Sigmoid colon (tissue), 7 donors: ENCODE results near the gene CADM2. TPM values are rescaled to one million over a fixed set of nuclear protein-coding genes. Genes with fewer than 3 reads are reported as not detected.
"Not testable (repeated sequence)": the region's sequence is repeated elsewhere in the genome, so short reads cannot be mapped to it uniquely, and the experiment has no call there.

Source experiments
- DNase-seq: peaks from one replicate; pipeline ENCODE4 v3.0.0-alpha.2; 2019
- H3K27ac ChIP-seq, 4 donors: fragments of 200-600 bp; sonication (generic); one replicate each; pipeline ENCODE4 v1.5.1; 2016 to 2019; ENCODE audit warnings: mild to moderate bottlenecking in 1 of 4
- H3K27me3 ChIP-seq, 3 donors: fragments of 200-600 bp; sonication (generic); one replicate each; pipeline ENCODE4 v1.5.1; 2019; ENCODE audit warnings: mild to moderate bottlenecking in 1 of 3
- H3K36me3 ChIP-seq, 4 donors: fragments of 200-600 bp; sonication (generic); one replicate each; pipeline ENCODE4 v1.5.1; 2016 to 2019
- H3K4me1 ChIP-seq, 4 donors: fragments of 200-600 bp; sonication (generic); one replicate each; pipeline ENCODE4 v1.5.1; 2017 to 2019
- H3K4me3 ChIP-seq, 4 donors: fragments of 200-600 bp; sonication (generic); one replicate each; pipeline ENCODE4 v1.5.1; 2017 to 2019; ENCODE audit warnings: mild to moderate bottlenecking in 2 of 4, moderate library complexity in 1 of 4
- H3K9me3 ChIP-seq, 4 donors: fragments of 200-600 bp in 3 of 4; sonication (generic) in 3 of 4; one replicate each; pipeline versions ENCODE4 v1.5.1 to v1.6.1; 2013 to 2019
- EP300 ChIP-seq, 4 donors: sonication (generic); formaldehyde crosslinking; IDR thresholded peaks; one replicate each; pipeline ENCODE4 v1.6.1; 2017; ENCODE audit warnings: antibody characterized with exemption in 4 of 4
- POLR2A ChIP-seq, 2 donors: fragments of 450-650 bp; IDR thresholded peaks; one replicate each; pipeline ENCODE4 v1.6.1; 2016; ENCODE audit warnings: antibody characterized with exemption in 2 of 2, mild to moderate bottlenecking in 2 of 2, moderate library complexity in 2 of 2
- POLR2AphosphoS5 ChIP-seq, 4 donors: sonication (generic); formaldehyde crosslinking; IDR thresholded peaks; one replicate each; pipeline ENCODE4 v1.6.1; 2017; ENCODE audit warnings: antibody characterized with exemption in 4 of 4
- WGBS, 2 donors: extraction: QIAGEN DNeasy Blood & Tissue Kit; methylation state at CpG; one replicate each; pipeline ENCODE4 v1.1.7; 2013; 5-methylcytosine and 5-hydroxymethylcytosine counted together
- intact Hi-C: fragments of 100-400 bp; cut with DNase I; formaldehyde crosslinking; loops from one replicate; pipeline ENCODE4 v1.15.1; 2023
- polyA plus RNA-seq, 3 donors: library from polyadenylated mRNA; stranded (reverse); fragments of 200-250 nt; gene quantifications; one replicate each; pipeline ENCODE4 v1.2.3, GENCODE V29; 2013
- total RNA-seq, 4 donors: library from RNA; depleted of rRNA; stranded (reverse); fragments of >200 nt; gene quantifications; one replicate each; pipeline ENCODE4 v1.1.0, GENCODE V29; 2016
- TF ChIP-seq, protein P1 (sequence below), 4 experiments: fragments of 450-650 bp in 3 of 4; fragments of 200-600 bp in 1 of 4; IDR thresholded peaks; one replicate each; pipeline ENCODE4 v1.5.1; 2016 to 2019; ENCODE audit warnings: antibody characterized with exemption in 4 of 4, mild to moderate bottlenecking in 3 of 4, moderate library complexity in 2 of 4
- donor health status: healthy with polysubstance abuse.
- donor health status: Bipolar disorder and iron deficiency.
- donor health status: healthy.

CADM2 gene
- total and polyA plus RNA-seq, 7 donors = 0.46 to 22.8 (median 12.8) TPM

DNA sequence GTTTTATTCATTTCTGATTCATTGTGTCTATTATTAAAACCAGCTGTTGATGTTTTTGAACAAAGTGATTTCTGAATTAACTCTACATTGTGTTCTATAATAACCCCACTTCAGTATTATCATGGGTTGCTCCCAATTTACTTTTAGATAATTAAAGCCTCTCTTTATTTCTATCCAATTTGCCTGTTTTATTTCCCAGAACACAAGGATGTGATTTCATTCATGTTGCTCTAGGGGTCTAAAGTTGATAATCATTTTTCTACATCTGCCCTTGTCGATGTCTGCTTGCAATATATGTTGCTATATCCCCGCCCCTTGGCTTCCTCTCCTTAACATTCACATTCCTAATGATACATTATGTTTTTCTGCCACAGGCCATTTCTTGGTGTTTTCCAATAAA, 747.3 kb downstream of the CADM2 start:
- no peaks in the 10 kb centered on the region for H3K36me3 ChIP-seq
- no peaks in the 10 kb centered on the region for H3K9me3 ChIP-seq
- intact Hi-C loops = no loop called here
- H3K27me3 ChIP-seq = no peaks in the 10 kb centered on the region
- TF ChIP-seq, protein P1, sequence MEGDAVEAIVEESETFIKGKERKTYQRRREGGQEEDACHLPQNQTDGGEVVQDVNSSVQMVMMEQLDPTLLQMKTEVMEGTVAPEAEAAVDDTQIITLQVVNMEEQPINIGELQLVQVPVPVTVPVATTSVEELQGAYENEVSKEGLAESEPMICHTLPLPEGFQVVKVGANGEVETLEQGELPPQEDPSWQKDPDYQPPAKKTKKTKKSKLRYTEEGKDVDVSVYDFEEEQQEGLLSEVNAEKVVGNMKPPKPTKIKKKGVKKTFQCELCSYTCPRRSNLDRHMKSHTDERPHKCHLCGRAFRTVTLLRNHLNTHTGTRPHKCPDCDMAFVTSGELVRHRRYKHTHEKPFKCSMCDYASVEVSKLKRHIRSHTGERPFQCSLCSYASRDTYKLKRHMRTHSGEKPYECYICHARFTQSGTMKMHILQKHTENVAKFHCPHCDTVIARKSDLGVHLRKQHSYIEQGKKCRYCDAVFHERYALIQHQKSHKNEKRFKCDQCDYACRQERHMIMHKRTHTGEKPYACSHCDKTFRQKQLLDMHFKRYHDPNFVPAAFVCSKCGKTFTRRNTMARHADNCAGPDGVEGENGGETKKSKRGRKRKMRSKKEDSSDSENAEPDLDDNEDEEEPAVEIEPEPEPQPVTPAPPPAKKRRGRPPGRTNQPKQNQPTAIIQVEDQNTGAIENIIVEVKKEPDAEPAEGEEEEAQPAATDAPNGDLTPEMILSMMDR (IDR thresholded peaks at IDR 0.05) = no peak
- TF ChIP-seq POLR2AphosphoS5 (IDR thresholded peaks at IDR 0.05) (no peak), EP300 (IDR thresholded peaks at IDR 0.05) (no peak), POLR2A (IDR thresholded peaks at IDR 0.05) (no peak)
- H3K4me1 ChIP-seq = no peaks in the 10 kb centered on the region
- H3K27ac ChIP-seq = no peak overlapping the region
- no peak for DNase-seq
- 87 to 92% methylated on average over 2 of the region's 2 CpGs for WGBS, 2 donors
- H3K4me3 ChIP-seq = no peak overlapping the region

- H3K4me3 ChIP-seq, H3K27me3 ChIP-seq, intact Hi-C loops, H3K9me3 ChIP-seq, DNase-seq, H3K27ac ChIP-seq, H3K36me3 ChIP-seq, H3K4me1 ChIP-seq: not testable (repeated sequence)
- WGBS, 2 donors = 67% methylated on average over 1 of the region's 1 CpG
Measured at GRCh38 chr3:85708325-85708724, 749.5 kb downstream of the CADM2 start.

DNA sequence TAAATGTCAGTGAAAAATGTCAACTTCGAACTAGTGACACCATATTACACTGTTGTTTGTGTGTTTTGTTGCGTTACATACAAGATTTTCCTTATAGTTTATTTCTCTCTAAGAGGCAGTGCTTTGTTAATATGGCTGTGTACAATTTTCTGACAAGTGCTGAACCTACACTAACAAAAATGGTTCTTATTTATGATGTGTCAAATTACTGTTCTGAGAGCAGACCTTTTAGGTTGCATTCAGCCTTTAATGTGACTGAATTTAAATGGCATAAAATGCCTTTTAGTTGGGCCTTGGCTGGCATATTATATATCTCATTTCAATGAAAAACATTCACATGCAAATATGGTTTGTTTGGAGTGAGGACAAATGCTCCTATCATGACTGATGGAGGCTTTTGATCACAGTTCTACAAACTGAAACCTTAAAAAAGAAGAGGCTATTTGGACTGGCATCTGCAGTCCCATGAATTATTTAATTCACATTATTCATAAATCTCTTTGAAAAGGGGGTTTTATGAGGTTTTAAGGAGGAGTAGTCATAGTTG, 750.6 kb downstream of the CADM2 start:
- intact Hi-C loops = no loop called here
- Histone ChIP-seq H3K36me3 (no peaks in the 10 kb centered on the region), H3K4me3 (no peak overlapping the region), H3K27me3 (no peaks in the 10 kb centered on the region), H3K9me3 (no peaks in the 10 kb centered on the region), H3K27ac (no peak overlapping the region), H3K4me1 (no peaks in the 10 kb centered on the region)
- 71 to 72% methylated on average over 2 of the region's 2 CpGs for WGBS, 2 donors
- TF ChIP-seq POLR2AphosphoS5 (IDR thresholded peaks at IDR 0.05) = no peak
- no peak for TF ChIP-seq EP300 (IDR thresholded peaks at IDR 0.05)
- TF ChIP-seq, protein P1 (IDR thresholded peaks at IDR 0.05) = no peak
- no peak for TF ChIP-seq POLR2A (IDR thresholded peaks at IDR 0.05)
- DNase-seq = no peak

DNA sequence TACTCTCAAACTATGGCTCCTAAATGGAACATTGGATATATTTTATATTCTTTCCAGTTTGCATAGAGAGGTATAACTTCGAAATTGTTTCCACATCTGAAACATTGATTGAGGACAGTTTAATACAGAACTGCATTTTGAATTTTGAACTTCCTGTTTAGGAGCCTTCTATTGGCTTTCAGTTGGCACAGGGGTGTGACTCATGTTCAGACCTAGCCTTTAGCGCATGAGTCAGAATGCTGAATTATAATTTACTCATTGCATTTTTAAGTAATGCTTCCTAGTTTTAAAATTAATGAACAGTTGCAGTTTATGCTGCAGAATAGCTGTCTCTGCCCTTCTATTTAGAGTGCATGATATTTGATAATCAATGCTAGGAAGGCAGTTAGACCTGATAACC, 751.7 kb downstream of the CADM2 start:
- H3K4me1 ChIP-seq = no peaks in the 10 kb centered on the region
- TF ChIP-seq EP300 (IDR thresholded peaks at IDR 0.05) (no peak), POLR2A (IDR thresholded peaks at IDR 0.05) (no peak), POLR2AphosphoS5 (IDR thresholded peaks at IDR 0.05) (no peak)
- TF ChIP-seq, protein P1 (IDR thresholded peaks at IDR 0.05) = no peak
- intact Hi-C loops = no loop called here
- no peaks in the 10 kb centered on the region for H3K9me3 ChIP-seq
- no peak overlapping the region for H3K27ac ChIP-seq
- H3K4me3 ChIP-seq = no peak overlapping the region
- no peaks in the 10 kb centered on the region for H3K27me3 ChIP-seq
- no peak for DNase-seq
- no peaks in the 10 kb centered on the region for H3K36me3 ChIP-seq
- 80 to 88% methylated on average over 2 of the region's 2 CpGs for WGBS, 2 donors

- Histone ChIP-seq H3K4me1 (no peaks in the 10 kb centered on the region), H3K27me3 (no peaks in the 10 kb centered on the region), H3K4me3 (no peak overlapping the region), H3K9me3 (no peaks in the 10 kb centered on the region), H3K27ac (no peak overlapping the region), H3K36me3 (no peaks in the 10 kb centered on the region)
- intact Hi-C loops = no loop called here
- TF ChIP-seq EP300 (IDR thresholded peaks at IDR 0.05) = no peak
- no peak for TF ChIP-seq POLR2A (IDR thresholded peaks at IDR 0.05)
- TF ChIP-seq POLR2AphosphoS5 (IDR thresholded peaks at IDR 0.05) = no peak
- TF ChIP-seq, protein P1 (IDR thresholded peaks at IDR 0.05) = no peak
- no peak for DNase-seq
- 83 to 86% methylated on average over 10 of the region's 10 CpGs for WGBS, 2 donors
Measured at GRCh38 chr3:85721409-85722145, 762.8 kb downstream of the CADM2 start.
